PC-3 (cell line): ENCODE data around the gene HIPK1. TPM values are rescaled to one million over a fixed set of nuclear protein-coding genes. Genes with fewer than 3 reads are reported as not detected.

Source experiments
- ATAC-seq: fragments of 200-7000 bp; cut with Tn5 transposase; 2 replicates; pipeline ENCODE4 v1.9.1; 2020; ENCODE audit warnings: mild to moderate bottlenecking, moderate library complexity
- BruUV-seq: library from RNA; stranded (reverse); fragments of 400-500 nt; replicated peaks from 2 replicates; lab custom pipeline; 2021; lab: Mats Ljungman, UMichigan
- CTCF ChIA-PET: fragments of 300-600 bp; sonication (Branson Sonifier 250); formaldehyde crosslinking; loops from one replicate; lab custom pipeline; 2022; ENCODE audit warnings: antibody characterized with exemption; lab: Charles Lee
- POLR2A ChIA-PET: fragments of 300-600 bp; sonication (Branson Sonifier 250); formaldehyde crosslinking; loops from one replicate; lab custom pipeline; 2022; ENCODE audit warnings: antibody characterized with exemption; ENCODE audit not compliant: unreplicated experiment; lab: Charles Lee
- DNase-seq: peaks from one replicate; pipeline ENCODE4 v3.0.0-alpha.2; 2015
- H2AFZ ChIP-seq: fragments of 300-600 bp; sonication (generic); 2 replicates; pipeline ENCODE4 v1.6.0; 2016; ENCODE audit warnings: antibody characterized with exemption, low read length
- H3F3A ChIP-seq: fragments of 300-600 bp; sonication (generic); one replicate; pipeline ENCODE4 v1.6.0; 2017; ENCODE audit warnings: antibody characterized with exemption, low read length, control low read depth, mild to moderate bottlenecking; ENCODE audit not compliant: unreplicated experiment
- H3K27ac ChIP-seq: fragments of 300-600 bp; sonication (generic); 2 replicates; pipeline ENCODE4 v1.5.1; 2016; ENCODE audit warnings: mild to moderate bottlenecking, low read length
- H3K27me3 ChIP-seq: fragments of 300-600 bp; sonication (generic); 2 replicates; pipeline ENCODE4 v1.6.1; 2016; ENCODE audit warnings: low read length, mixed read lengths
- H3K36me3 ChIP-seq: fragments of 300-600 bp; sonication (generic); 2 replicates; pipeline ENCODE4 v1.6.1; 2016; ENCODE audit warnings: low read depth, mixed run types, low read length, mixed read lengths
- H3K4me1 ChIP-seq: fragments of 300-600 bp; sonication (generic); 2 replicates; pipeline ENCODE4 v1.5.1; 2016; ENCODE audit warnings: low read length; ENCODE audit not compliant: insufficient read depth
- H3K4me2 ChIP-seq: fragments of 300-600 bp; sonication (generic); 2 replicates; pipeline ENCODE4 v1.6.0; 2016; ENCODE audit warnings: low read length
- H3K4me3 ChIP-seq: fragments of 300-600 bp; sonication (generic); 2 replicates; pipeline ENCODE4 v1.5.1; 2016; ENCODE audit warnings: mild to moderate bottlenecking, low read length, mixed read lengths
- H3K79me2 ChIP-seq: fragments of 300-600 bp; sonication (generic); 2 replicates; pipeline ENCODE4 v1.6.1; 2017; ENCODE audit warnings: low read length, mixed read lengths
- H3K9ac ChIP-seq: fragments of 300-600 bp; sonication (generic); 2 replicates; pipeline ENCODE4 v1.6.0; 2016; ENCODE audit warnings: mild to moderate bottlenecking, low read length
- H3K9me2 ChIP-seq: fragments of 300-600 bp; sonication (generic); replicated peaks from 2 replicates; pipeline ENCODE4 v1.6.1; 2016; ENCODE audit warnings: mixed run types, low read length, mixed read lengths
- H3K9me3 ChIP-seq: fragments of 300-600 bp; sonication (generic); 2 replicates; pipeline ENCODE4 v1.6.1; 2016; ENCODE audit warnings: low read length, mixed read lengths
- H4K20me1 ChIP-seq: fragments of 300-600 bp; sonication (generic); 2 replicates; pipeline ENCODE4 v1.6.1; 2016; ENCODE audit warnings: low read length, mixed read lengths
- EZH2 ChIP-seq: fragments of 300-600 bp; sonication (generic); IDR thresholded peaks from one replicate; pipeline ENCODE4 v1.6.1; 2017; ENCODE audit warnings: antibody characterized with exemption, mild to moderate bottlenecking, low read length; ENCODE audit not compliant: unreplicated experiment
- EZH2phosphoT487 ChIP-seq: fragments of 300-600 bp; sonication (generic); IDR thresholded peaks from 2 replicates; pipeline ENCODE4 v1.6.1; 2018; ENCODE audit warnings: mild to moderate bottlenecking, antibody characterized with exemption, low read length, borderline replicate concordance
- intact Hi-C: fragments of 100-400 bp; cut with micrococcal nuclease; formaldehyde crosslinking; loops from 2 replicates; pipeline ENCODE4 v1.9.0; 2023
- total RNA-seq: library from RNA; depleted of rRNA; stranded (reverse); fragments of >200 nt; gene quantifications from 2 replicates; pipeline ENCODE4 v1.2.3, GENCODE V29; 2014
- TF ChIP-seq, protein P1 (sequence below): fragments of 300-600 bp; sonication (generic); conservative IDR thresholded peaks from 2 replicates; pipeline ENCODE4 v1.5.1; 2017; ENCODE audit warnings: antibody characterized with exemption, low read depth, mild to moderate bottlenecking, low read length

Gene HIPK1
- total RNA-seq, 1 experiment from 2014 or later = 19.9 TPM

GRCh38 chr1:113935176-113935575, 6.1 kb downstream of the HIPK1 start:
- TF ChIP-seq, protein P1, sequence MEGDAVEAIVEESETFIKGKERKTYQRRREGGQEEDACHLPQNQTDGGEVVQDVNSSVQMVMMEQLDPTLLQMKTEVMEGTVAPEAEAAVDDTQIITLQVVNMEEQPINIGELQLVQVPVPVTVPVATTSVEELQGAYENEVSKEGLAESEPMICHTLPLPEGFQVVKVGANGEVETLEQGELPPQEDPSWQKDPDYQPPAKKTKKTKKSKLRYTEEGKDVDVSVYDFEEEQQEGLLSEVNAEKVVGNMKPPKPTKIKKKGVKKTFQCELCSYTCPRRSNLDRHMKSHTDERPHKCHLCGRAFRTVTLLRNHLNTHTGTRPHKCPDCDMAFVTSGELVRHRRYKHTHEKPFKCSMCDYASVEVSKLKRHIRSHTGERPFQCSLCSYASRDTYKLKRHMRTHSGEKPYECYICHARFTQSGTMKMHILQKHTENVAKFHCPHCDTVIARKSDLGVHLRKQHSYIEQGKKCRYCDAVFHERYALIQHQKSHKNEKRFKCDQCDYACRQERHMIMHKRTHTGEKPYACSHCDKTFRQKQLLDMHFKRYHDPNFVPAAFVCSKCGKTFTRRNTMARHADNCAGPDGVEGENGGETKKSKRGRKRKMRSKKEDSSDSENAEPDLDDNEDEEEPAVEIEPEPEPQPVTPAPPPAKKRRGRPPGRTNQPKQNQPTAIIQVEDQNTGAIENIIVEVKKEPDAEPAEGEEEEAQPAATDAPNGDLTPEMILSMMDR = no peak
- TF ChIP-seq EZH2phosphoT487 = no peak
- TF ChIP-seq EZH2 = no peak
- H3K36me3 ChIP-seq = no peaks in the 10 kb centered on the region
- peaks cover 100% of the 10 kb centered on the region for H3K79me2 ChIP-seq
- no peaks in the 10 kb centered on the region for H3K9me2 ChIP-seq
- no peak overlapping the region for H3K4me2 ChIP-seq
- CTCF ChIA-PET = no interaction called here
- H3K4me3 ChIP-seq = no peak overlapping the region
- ATAC-seq = no peak
- peaks cover 5% of the 10 kb centered on the region for H3F3A ChIP-seq
- no peak overlapping the region for H2AFZ ChIP-seq
- no TSS peak for BruUV-seq
- H3K9me3 ChIP-seq = no peaks in the 10 kb centered on the region
- H3K9ac ChIP-seq = no peak overlapping the region
- POLR2A ChIA-PET = no interaction called here
- no peaks in the 10 kb centered on the region for H3K27me3 ChIP-seq
- H3K4me1 ChIP-seq = peaks cover 38% of the 10 kb centered on the region
- H4K20me1 ChIP-seq = peaks cover 52% of the 10 kb centered on the region
- no peak overlapping the region for H3K27ac ChIP-seq
- intact Hi-C loops = no loop called here
- no peak for DNase-seq

GRCh38 chr1:113935970-113936369, 6.8 kb downstream of the HIPK1 start:
- CTCF ChIA-PET = no interaction called here
- Histone ChIP-seq H3K4me1 (peaks cover 32% of the 10 kb centered on the region), H3K9me2 (no peaks in the 10 kb centered on the region), H3K4me3 (no peak overlapping the region), H2AFZ (no peak overlapping the region), H3K4me2 (no peak overlapping the region), H3K79me2 (peaks cover 94% of the 10 kb centered on the region), H3F3A (peaks cover 5% of the 10 kb centered on the region), H3K9ac (no peak overlapping the region), H3K9me3 (no peaks in the 10 kb centered on the region), H3K27ac (no peak overlapping the region), H3K36me3 (peaks cover 7% of the 10 kb centered on the region), H4K20me1 (peaks cover 50% of the 10 kb centered on the region), H3K27me3 (no peaks in the 10 kb centered on the region)
- DNase-seq (no peak), ATAC-seq (no peak)
- no TSS peak for BruUV-seq
- intact Hi-C loops = no loop called here
- TF ChIP-seq EZH2 = no peak
- TF ChIP-seq, protein P1 = no peak
- TF ChIP-seq EZH2phosphoT487 = no peak
- POLR2A ChIA-PET = no interaction called here

GRCh38 chr1:113937146-113937545, 8.0 kb downstream of the HIPK1 start:
- no TSS peak for BruUV-seq
- no peaks in the 10 kb centered on the region for H3K9me2 ChIP-seq
- CTCF ChIA-PET = no interaction called here

More at GRCh38 chr1:113937146-113937545, 8.0 kb downstream of the HIPK1 start:
- no peaks in the 10 kb centered on the region for H3K9me3 ChIP-seq
- H3K79me2 ChIP-seq = peaks cover 86% of the 10 kb centered on the region
- no peak overlapping the region for H2AFZ ChIP-seq
- TF ChIP-seq EZH2 (no peak), EZH2phosphoT487 (no peak)
- TF ChIP-seq, protein P1 = no peak
- H4K20me1 ChIP-seq = peaks cover 39% of the 10 kb centered on the region
- POLR2A ChIA-PET = no interaction called here
- intact Hi-C loops = no loop called here
- H3K4me3 ChIP-seq = no peak overlapping the region
- H3K9ac ChIP-seq = no peak overlapping the region
- no peaks in the 10 kb centered on the region for H3K27me3 ChIP-seq
- peaks cover 12% of the 10 kb centered on the region for H3K36me3 ChIP-seq
- H3F3A ChIP-seq = peaks cover 5% of the 10 kb centered on the region
- no peak overlapping the region for H3K27ac ChIP-seq
- ATAC-seq (peak; percentile 96), DNase-seq (peak; percentile 55)
- H3K4me2 ChIP-seq = peak overlapping the region; percentile 27; the same call in 1 of the 2 replicates
- peaks cover 20% of the 10 kb centered on the region for H3K4me1 ChIP-seq
